ENCODE measurements around the gene PHACTR2.

PHACTR2 gene

GRCh38 chr6:143803769-143804568, 126.2 kb downstream of the PHACTR2 start:
- in situ Hi-C loops (cut with MboI; ENCODE audit: low sequenced_read_pairs): no loop called here

- in situ Hi-C loops (cut with MboI; ENCODE audit: low sequenced_read_pairs): no loop called here
These were observed 127.1 kb downstream of the PHACTR2 start for GRCh38 chr6:143804835-143805239.

- in situ Hi-C loops (cut with MboI; ENCODE audit: low sequenced_read_pairs): no loop called here
These were observed 128.7 kb downstream of the PHACTR2 start for GRCh38 chr6:143806282-143807102.

GRCh38 chr6:143807103-143807772, 129.5 kb downstream of the PHACTR2 start:
- in situ Hi-C loops (cut with MboI; ENCODE audit: low sequenced_read_pairs): no loop called here

- in situ Hi-C loops (cut with MboI; ENCODE audit: low sequenced_read_pairs): no loop called here
These were observed 133.0 kb downstream of the PHACTR2 start for GRCh38 chr6:143810745-143811144.

GRCh38 chr6:143811501-143812157, 133.9 kb downstream of the PHACTR2 start:
- in situ Hi-C loops (cut with MboI; ENCODE audit: low sequenced_read_pairs): no loop called here

- in situ Hi-C loops (cut with MboI; ENCODE audit: low sequenced_read_pairs): no loop called here
These were observed 139.9 kb downstream of the PHACTR2 start for GRCh38 chr6:143817621-143818020.

GRCh38 chr6:143821359-143821758, 143.6 kb downstream of the PHACTR2 start:
- in situ Hi-C loops (cut with MboI; ENCODE audit: low sequenced_read_pairs): no loop called here

- in situ Hi-C loops (cut with MboI; ENCODE audit: low sequenced_read_pairs): no loop called here
These were observed 144.8 kb downstream of the PHACTR2 start for GRCh38 chr6:143822584-143823024.

- in situ Hi-C loops (cut with MboI; ENCODE audit: low sequenced_read_pairs): no loop called here
These were observed 145.8 kb downstream of the PHACTR2 start for GRCh38 chr6:143823548-143823947.

GRCh38 chr6:143828572-143828971, 150.8 kb downstream of the PHACTR2 start:
- in situ Hi-C loops (cut with MboI; ENCODE audit: low sequenced_read_pairs): no loop called here

- in situ Hi-C loops (cut with MboI; ENCODE audit: low sequenced_read_pairs): no loop called here
These were observed 158.4 kb downstream of the PHACTR2 start for GRCh38 chr6:143836150-143836549.

GRCh38 chr6:143838395-143838794, 160.6 kb downstream of the PHACTR2 start:
- in situ Hi-C loops (cut with MboI; ENCODE audit: low sequenced_read_pairs): no loop called here

GRCh38 chr6:143839196-143839595, 161.4 kb downstream of the PHACTR2 start:
- in situ Hi-C loops (cut with MboI; ENCODE audit: low sequenced_read_pairs): no loop called here

GRCh38 chr6:143840595-143841265, 163.0 kb downstream of the PHACTR2 start:
- in situ Hi-C loops (cut with MboI; ENCODE audit: low sequenced_read_pairs): no loop called here

GRCh38 chr6:143842461-143842901, 164.7 kb downstream of the PHACTR2 start:
- in situ Hi-C loops (cut with MboI; ENCODE audit: low sequenced_read_pairs): no loop called here

- in situ Hi-C loops (cut with MboI; ENCODE audit: low sequenced_read_pairs): no loop called here
These were observed 165.3 kb downstream of the PHACTR2 start, which contains the start of gene LTV1 for GRCh38 chr6:143842902-143843676. Gene LTV1, plus strand, starts transcription at chr6:143843338. Its CDS starts 140 bp downstream, at chr6:143843478.

GRCh38 chr6:143843677-143843999, 165.9 kb downstream of the PHACTR2 start:
- in situ Hi-C loops (cut with MboI; ENCODE audit: low sequenced_read_pairs): no loop called here

- in situ Hi-C loops (cut with MboI; ENCODE audit: low sequenced_read_pairs): no loop called here
These were observed 166.2 kb downstream of the PHACTR2 start for GRCh38 chr6:143844006-143844405.
